Activated CD8-positive, alpha-beta memory T cell treated with anti-CD3 and anti-CD28 coated beads for 1 hour (primary cell): ENCODE data around the gene ACR.
"Not testable (repeated sequence)": the region's sequence is repeated elsewhere in the genome, so short reads cannot be mapped to it uniquely, and the experiment has no call there.

ENCODE experiments used
- DNase-seq, 2 donors: peaks; one replicate each; pipeline ENCODE4 v3.0.0-alpha.2; 2020; ENCODE audit warnings: low read depth in 1 of 2; ENCODE audit errors: extremely low read depth in 1 of 2

The ACR gene

DNA sequence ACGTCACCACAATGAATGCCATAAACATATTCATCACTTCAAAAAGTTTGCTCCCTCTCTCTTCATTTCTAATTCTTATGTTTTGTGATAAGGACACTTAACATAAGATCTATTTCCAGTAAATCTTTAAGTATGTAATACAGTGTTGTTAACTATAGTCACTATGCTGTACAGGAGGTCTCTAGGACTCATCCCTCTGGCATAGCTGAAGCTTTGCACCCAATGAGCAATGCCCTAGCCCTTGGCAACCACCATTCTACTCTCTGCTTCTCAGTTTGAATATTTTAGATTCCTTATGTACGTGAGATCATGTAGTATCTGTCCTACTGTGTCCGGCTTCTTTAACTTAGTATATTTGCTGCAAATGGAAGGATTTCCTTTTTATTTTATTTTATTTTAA lies 26.3 kb downstream of the ACR start:
- DNase-seq, result not testable (repeated sequence)

DNA sequence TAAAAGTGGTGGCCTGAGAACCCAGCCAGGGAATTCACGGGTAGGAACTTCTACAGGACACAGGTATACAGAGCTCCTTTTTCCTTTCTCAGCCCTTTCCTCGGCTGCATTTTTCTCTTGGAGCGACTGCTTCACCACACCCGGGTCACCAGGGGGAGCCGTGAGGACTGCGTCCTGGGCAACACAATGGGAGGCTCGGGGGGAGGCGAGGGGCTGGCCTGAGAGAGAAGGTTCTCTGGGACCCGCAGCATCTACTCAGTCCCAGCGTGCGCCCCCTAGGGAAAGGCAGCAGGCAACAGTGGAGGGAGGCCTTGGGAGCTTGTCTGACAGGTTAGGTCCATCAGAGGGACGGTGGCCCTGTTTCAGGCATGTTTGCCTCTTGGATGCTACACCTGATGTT lies 37.1 kb downstream of the ACR start:
- not testable (repeated sequence) for DNase-seq

DNA sequence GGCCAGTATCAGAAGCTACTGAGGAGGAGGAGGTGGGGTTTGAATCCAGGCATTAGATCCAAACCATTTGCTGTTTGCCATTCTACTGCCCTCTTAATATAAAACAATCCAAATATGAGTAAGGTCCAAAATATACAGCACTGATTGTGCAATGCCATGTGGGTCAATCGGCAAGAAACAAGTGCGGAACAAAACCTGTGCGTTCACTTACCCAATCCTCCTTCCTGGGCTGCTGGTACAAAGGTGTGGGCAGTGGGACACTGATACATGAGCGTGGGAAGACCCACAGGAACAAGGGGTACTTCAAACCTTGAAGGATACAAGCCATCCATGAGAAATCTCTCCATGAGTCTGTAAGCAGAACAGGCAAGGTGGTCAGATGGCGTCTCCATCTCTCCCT lies 39.6 kb downstream of the ACR start:
- not testable (repeated sequence) for DNase-seq

DNA sequence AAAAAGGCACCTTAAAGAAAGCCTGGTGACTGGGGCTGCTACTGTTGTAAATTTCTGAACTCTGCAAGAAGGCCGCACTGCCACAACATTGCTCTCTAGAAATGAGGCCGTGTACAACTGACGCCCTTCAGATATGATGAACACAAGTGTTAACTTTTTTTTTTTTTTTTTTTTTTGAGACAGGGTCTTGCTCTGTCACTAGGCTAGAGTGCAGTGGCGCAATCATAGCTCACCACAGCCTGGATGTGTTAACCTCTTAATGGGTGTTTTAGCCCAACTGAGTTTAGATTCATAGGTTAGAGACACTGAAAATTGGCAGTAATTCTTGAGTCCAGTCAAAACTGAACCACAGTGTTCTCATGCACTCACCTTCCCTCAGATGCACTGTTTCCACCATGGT lies 42.2 kb downstream of the ACR start:
- DNase-seq, result not testable (repeated sequence)

DNA sequence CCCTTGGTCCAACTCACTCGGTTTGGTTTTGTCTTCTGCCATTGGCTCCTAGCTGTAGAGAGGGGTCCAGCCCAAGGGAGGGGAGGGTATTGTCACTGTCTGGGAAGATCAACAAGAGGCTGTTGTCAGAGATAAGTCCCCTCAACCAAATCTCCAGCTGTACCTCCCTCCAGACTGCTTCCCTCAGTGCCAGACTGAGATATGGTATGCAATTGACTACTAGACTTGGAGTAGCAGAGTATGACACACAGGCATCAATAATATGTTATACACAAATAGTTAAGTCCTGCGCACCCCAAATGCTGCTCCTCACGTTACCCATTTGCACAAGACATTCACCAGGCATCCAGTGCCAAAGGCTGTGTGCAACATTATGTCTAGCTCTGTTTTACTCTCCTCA lies 44.2 kb downstream of the ACR start:
- not testable (repeated sequence) for DNase-seq

DNA sequence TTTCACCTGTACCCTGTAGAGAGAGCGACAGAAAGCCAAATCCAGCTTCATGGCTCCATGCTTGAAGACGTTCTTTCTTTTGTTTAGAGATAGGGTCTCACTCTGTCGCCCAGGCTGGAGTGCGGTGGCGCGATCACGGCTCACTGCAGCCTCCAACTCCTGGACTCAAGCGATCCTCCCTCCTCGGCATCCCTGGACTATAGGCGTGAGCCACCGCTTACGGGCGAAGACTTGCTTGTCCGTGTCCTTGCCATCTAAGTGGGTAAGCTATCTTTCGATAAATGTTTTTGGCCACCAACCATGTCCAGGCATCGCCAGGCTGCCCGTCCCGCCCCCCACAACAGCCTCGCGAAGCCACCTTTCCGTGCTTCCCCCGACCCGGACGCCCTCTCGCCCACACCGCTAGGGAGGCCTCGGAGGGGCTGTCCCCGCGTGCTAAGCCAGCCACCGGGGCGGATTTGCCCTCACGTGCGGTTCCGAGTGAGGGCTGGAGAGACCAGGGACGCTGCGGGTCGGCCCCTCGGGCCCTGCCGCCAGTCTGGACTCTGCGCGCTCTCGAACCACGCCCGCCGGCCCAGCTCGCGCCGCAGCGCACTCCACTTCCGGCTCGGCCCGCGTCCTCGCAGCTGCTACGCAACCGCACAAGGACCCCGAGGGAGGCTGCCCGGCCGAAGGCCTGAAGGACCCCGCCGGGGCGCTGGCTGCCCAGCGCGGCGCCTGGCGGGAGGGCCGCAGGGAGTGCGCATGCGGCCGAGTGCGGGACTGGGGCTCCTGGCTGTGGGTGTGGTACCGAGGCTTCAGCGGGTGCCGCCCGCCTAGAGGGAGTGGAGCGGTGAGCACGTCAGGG lies 45.3 kb downstream of the ACR start, which contains the start of gene RABL2B:
Gene RABL2B, minus strand, starts transcription at position 604 of the 847 bp plus-strand sequence. CDS start 1,342 bp downstream, outside the sequence.
- DNase-seq, result peak; percentile 67 to 84

DNA sequence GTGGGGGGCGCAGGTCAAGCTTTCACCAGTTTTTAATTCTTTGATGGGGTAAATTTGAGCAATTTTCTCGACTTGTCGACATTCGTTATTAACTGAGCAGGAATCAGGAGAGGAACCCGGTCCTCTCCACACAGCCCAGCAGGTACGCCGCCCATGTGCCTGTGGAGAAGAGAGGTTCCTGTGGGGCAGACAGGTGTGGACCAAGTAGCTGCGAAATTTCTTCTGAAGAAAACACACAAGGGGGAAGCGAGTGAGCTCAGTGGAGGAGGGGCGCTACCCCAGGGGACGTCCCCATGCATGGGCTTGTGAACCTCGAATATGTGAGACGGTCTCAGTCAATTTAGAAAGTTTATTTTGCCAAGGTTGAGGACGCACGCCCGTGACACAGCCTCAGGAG lies 45.9 kb downstream of the ACR start:
- not testable (repeated sequence) for DNase-seq

DNA sequence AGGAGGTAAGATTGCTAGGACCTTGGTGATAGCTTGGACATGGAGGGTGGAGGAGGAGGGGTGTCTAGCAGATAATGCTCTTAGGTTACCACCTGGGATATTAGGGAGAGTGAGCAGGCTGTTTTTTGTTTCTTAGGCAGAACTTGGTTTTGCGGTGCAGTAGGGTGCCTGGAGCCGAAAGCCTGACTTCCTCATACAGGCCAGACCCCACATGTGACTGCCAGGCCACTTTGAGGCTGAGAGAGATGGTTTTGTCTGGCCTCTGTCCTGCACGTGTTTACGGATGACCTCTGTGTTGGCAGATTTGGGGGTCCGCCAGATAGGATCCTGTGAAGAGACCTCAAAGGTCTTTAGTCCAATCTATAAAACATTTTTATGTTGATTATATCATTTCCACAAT lies 47.3 kb downstream of the ACR start:
- not testable (repeated sequence) for DNase-seq

DNA sequence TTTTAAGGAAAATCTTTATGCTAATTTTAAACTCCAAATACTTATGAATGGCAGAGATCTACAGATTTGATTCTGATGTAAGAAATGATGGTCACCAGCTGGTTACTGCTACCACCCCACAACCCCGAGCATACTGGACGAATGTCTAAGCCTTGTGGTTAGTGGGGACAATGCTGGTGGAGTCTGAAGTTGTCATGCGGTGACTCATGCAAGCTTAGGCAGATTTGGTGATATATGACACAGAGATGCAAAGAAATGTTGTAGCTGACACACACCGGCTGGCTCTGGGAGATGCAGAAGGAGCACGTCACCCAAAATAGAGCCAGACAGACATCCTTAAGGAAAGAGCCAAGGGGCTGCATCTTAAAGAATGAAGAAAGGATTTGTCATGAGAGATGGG lies 48.9 kb downstream of the ACR start:
- DNase-seq, result not testable (repeated sequence)
